Measurements from ENCODE around the gene TRAPPC3L.

TRAPPC3L gene

GRCh38 chr6:116562614-116563013 lies 17.1 kb upstream of the TRAPPC3L start:
- Histone ChIP-seq H3K9ac (ENCODE audit: low read length) (no peak overlapping the region), H3K27ac (ENCODE audit: low read length) (no peak overlapping the region)
- TF ChIP-seq EZH2phosphoT487 (IDR thresholded peaks at IDR 0.05; ENCODE audit: low read depth) (no peak), CTCF (IDR thresholded peaks at IDR 0.05; ENCODE audit: low read depth, low read length) (no peak)

GRCh38 chr6:116562019-116562403 lies 16.5 kb upstream of the TRAPPC3L start:
- Histone ChIP-seq H3K4me1 (ENCODE audit: low read length) (no peaks in the 10 kb centered on the region), H2AFZ (ENCODE audit: low read depth, low read length) (no peak overlapping the region), H3K4me2 (ENCODE audit: low read length) (no peak overlapping the region), H3K27me3 (ENCODE audit: low read depth, low read length) (no peaks in the 10 kb centered on the region; the same call in 1 of the 2 replicates), H3K79me2 (ENCODE audit: low read length) (no peaks in the 10 kb centered on the region), H3K4me3 (ENCODE audit: low read length) (no peak overlapping the region), H3K36me3 (replicated peaks; ENCODE audit: low read depth, low read length) (no peaks in the 10 kb centered on the region), H3K27ac (ENCODE audit: low read length) (no peak overlapping the region), H4K20me1 (ENCODE audit: insufficient read depth, low read length) (no peaks in the 10 kb centered on the region), H3K9me3 (ENCODE audit: insufficient read depth, low read length) (no peaks in the 10 kb centered on the region), H3K9ac (ENCODE audit: low read length) (no peak overlapping the region)
- no peak for TF ChIP-seq EZH2phosphoT487 (IDR thresholded peaks at IDR 0.05; ENCODE audit: low read depth)
- TF ChIP-seq CTCF (IDR thresholded peaks at IDR 0.05; ENCODE audit: low read depth, low read length): no peak

More at GRCh38 chr6:116562614-116563013, 17.1 kb upstream of the TRAPPC3L start:
- no peaks in the 10 kb centered on the region; the same call in 1 of the 2 replicates for H3K27me3 ChIP-seq (ENCODE audit: low read depth, low read length)
- no peaks in the 10 kb centered on the region for H4K20me1 ChIP-seq (ENCODE audit: insufficient read depth, low read length)
- H3K79me2 ChIP-seq (ENCODE audit: low read length): no peaks in the 10 kb centered on the region
- no peak overlapping the region for H2AFZ ChIP-seq (ENCODE audit: low read depth, low read length)
- H3K4me2 ChIP-seq (ENCODE audit: low read length): no peak overlapping the region
- no peaks in the 10 kb centered on the region for H3K36me3 ChIP-seq (replicated peaks; ENCODE audit: low read depth, low read length)
- no peaks in the 10 kb centered on the region for H3K9me3 ChIP-seq (ENCODE audit: insufficient read depth, low read length)
- no peaks in the 10 kb centered on the region for H3K4me1 ChIP-seq (ENCODE audit: low read length)
- H3K4me3 ChIP-seq (ENCODE audit: low read length): no peak overlapping the region

GRCh38 chr6:116561377-116562018 lies 16.0 kb upstream of the TRAPPC3L start:
- no peak overlapping the region for H3K27ac ChIP-seq (ENCODE audit: low read length)
- H3K4me1 ChIP-seq (ENCODE audit: low read length): no peaks in the 10 kb centered on the region
- no peaks in the 10 kb centered on the region for H3K79me2 ChIP-seq (ENCODE audit: low read length)
- no peak overlapping the region for H2AFZ ChIP-seq (ENCODE audit: low read depth, low read length)
- no peaks in the 10 kb centered on the region for H4K20me1 ChIP-seq (ENCODE audit: insufficient read depth, low read length)
- H3K9me3 ChIP-seq (ENCODE audit: insufficient read depth, low read length): no peaks in the 10 kb centered on the region
- no peak overlapping the region for H3K4me2 ChIP-seq (ENCODE audit: low read length)
- no peak overlapping the region for H3K9ac ChIP-seq (ENCODE audit: low read length)
- no peak overlapping the region for H3K4me3 ChIP-seq (ENCODE audit: low read length)
- no peaks in the 10 kb centered on the region; the same call in 1 of the 2 replicates for H3K27me3 ChIP-seq (ENCODE audit: low read depth, low read length)
- TF ChIP-seq CTCF (IDR thresholded peaks at IDR 0.05; ENCODE audit: low read depth, low read length) (peak; percentile 86), EZH2phosphoT487 (IDR thresholded peaks at IDR 0.05; ENCODE audit: low read depth) (no peak)
- H3K36me3 ChIP-seq (replicated peaks; ENCODE audit: low read depth, low read length): no peaks in the 10 kb centered on the region

- Histone ChIP-seq H3K4me2 (ENCODE audit: low read length) (no peak overlapping the region), H3K9me3 (ENCODE audit: insufficient read depth, low read length) (no peaks in the 10 kb centered on the region), H3K27ac (ENCODE audit: low read length) (no peak overlapping the region), H3K36me3 (replicated peaks; ENCODE audit: low read depth, low read length) (no peaks in the 10 kb centered on the region), H3K4me3 (ENCODE audit: low read length) (no peak overlapping the region), H2AFZ (ENCODE audit: low read depth, low read length) (no peak overlapping the region), H3K79me2 (ENCODE audit: low read length) (no peaks in the 10 kb centered on the region), H4K20me1 (ENCODE audit: insufficient read depth, low read length) (no peaks in the 10 kb centered on the region), H3K4me1 (ENCODE audit: low read length) (no peaks in the 10 kb centered on the region), H3K9ac (ENCODE audit: low read length) (no peak overlapping the region), H3K27me3 (ENCODE audit: low read depth, low read length) (no peaks in the 10 kb centered on the region; the same call in 1 of the 2 replicates)
- TF ChIP-seq CTCF (IDR thresholded peaks at IDR 0.05; ENCODE audit: low read depth, low read length) (no peak), EZH2phosphoT487 (IDR thresholded peaks at IDR 0.05; ENCODE audit: low read depth) (no peak)
Measured at GRCh38 chr6:116560130-116560529, 14.6 kb upstream of the TRAPPC3L start.
